HG03039 (cell line): ENCODE data around the gene RPS19BP1.
"Not testable (repeated sequence)": the region's sequence is repeated elsewhere in the genome, so short reads cannot be mapped to it uniquely, and the experiment has no call there.

Experiments
- ATAC-seq: cut with Tn5 transposase; IDR thresholded peaks from one replicate; pipeline ENCODE4 v1.9.1; 2021; ENCODE audit warnings: mild to moderate bottlenecking, moderate library complexity; ENCODE audit not compliant: unreplicated experiment

Gene RPS19BP1

GRCh38 chr22:39514373-39514973, 18.1 kb downstream of the RPS19BP1 start:
- no peak for ATAC-seq

- ATAC-seq: no peak
These were observed 18.8 kb downstream of the RPS19BP1 start for GRCh38 chr22:39513791-39514190.

GRCh38 chr22:39512026-39512425, 20.5 kb downstream of the RPS19BP1 start:
- ATAC-seq: no peak

GRCh38 chr22:39511226-39511625, 21.3 kb downstream of the RPS19BP1 start:
- ATAC-seq: no peak

GRCh38 chr22:39510529-39511149, 21.9 kb downstream of the RPS19BP1 start:
- no peak for ATAC-seq

- no peak for ATAC-seq
These were observed 24.2 kb downstream of the RPS19BP1 start for GRCh38 chr22:39508393-39508792.

GRCh38 chr22:39507021-39507420, 25.5 kb downstream of the RPS19BP1 start:
- not testable (repeated sequence) for ATAC-seq

- no peak for ATAC-seq
These were observed 28.5 kb downstream of the RPS19BP1 start for GRCh38 chr22:39504071-39504470.

GRCh38 chr22:39503630-39504029, 28.9 kb downstream of the RPS19BP1 start:
- ATAC-seq: no peak

- ATAC-seq: no peak
These were observed 29.6 kb downstream of the RPS19BP1 start for GRCh38 chr22:39502789-39503409.

GRCh38 chr22:39502109-39502788, 30.3 kb downstream of the RPS19BP1 start, which contains the start of gene MIEF1:
Gene MIEF1, plus strand, starts transcription at chr22:39502290. Its CDS starts 9,005 bp downstream, at chr22:39511295.
- peak; percentile 80 for ATAC-seq

GRCh38 chr22:39501644-39502108, 30.9 kb downstream of the RPS19BP1 start:
- no peak for ATAC-seq

GRCh38 chr22:39500101-39500500, 32.4 kb downstream of the RPS19BP1 start:
- ATAC-seq: no peak

- no peak for ATAC-seq
These were observed 33.7 kb downstream of the RPS19BP1 start for GRCh38 chr22:39498802-39499201.

- ATAC-seq: no peak
These were observed 34.2 kb downstream of the RPS19BP1 start for GRCh38 chr22:39498368-39498767.

- ATAC-seq: no peak
These were observed 35.1 kb downstream of the RPS19BP1 start for GRCh38 chr22:39497429-39497828.

GRCh38 chr22:39496131-39496838, 36.3 kb downstream of the RPS19BP1 start:
- ATAC-seq: no peak

- no peak for ATAC-seq
These were observed 38.0 kb downstream of the RPS19BP1 start for GRCh38 chr22:39494471-39495120.

- ATAC-seq: no peak
These were observed 38.8 kb downstream of the RPS19BP1 start for GRCh38 chr22:39493759-39494158.

GRCh38 chr22:39492186-39492585, 40.4 kb downstream of the RPS19BP1 start:
- ATAC-seq: no peak
